Measurements from ENCODE around the gene EDARADD.

EDARADD gene

GRCh38 chr1:236394879-236395229 lies 768 bp downstream of the EDARADD start:
- peak; percentile 18 for DNase-seq (ENCODE audit: low read depth)

GRCh38 chr1:236395230-236395946 lies 1.3 kb downstream of the EDARADD start:
- DNase-seq (ENCODE audit: low read depth): peak; percentile 15

GRCh38 chr1:236395947-236396664 lies 2.0 kb downstream of the EDARADD start:
- no peak for DNase-seq (ENCODE audit: low read depth)

- no peak for DNase-seq (ENCODE audit: low read depth)
Observed at GRCh38 chr1:236396665-236397043, 2.6 kb downstream of the EDARADD start.

GRCh38 chr1:236397173-236397759 lies 3.2 kb downstream of the EDARADD start:
- no peak for DNase-seq (ENCODE audit: low read depth)

- DNase-seq (ENCODE audit: low read depth): no peak
Observed at GRCh38 chr1:236398538-236398937, 4.5 kb downstream of the EDARADD start.

- DNase-seq (ENCODE audit: low read depth): no peak
Observed at GRCh38 chr1:236400061-236400603, 6.0 kb downstream of the EDARADD start.

GRCh38 chr1:236401698-236402097 lies 7.6 kb downstream of the EDARADD start:
- DNase-seq (ENCODE audit: low read depth): no peak

GRCh38 chr1:236403905-236404696 lies 10.0 kb downstream of the EDARADD start:
- DNase-seq (ENCODE audit: low read depth): no peak

- no peak for DNase-seq (ENCODE audit: low read depth)
Observed at GRCh38 chr1:236407059-236407458, 13.0 kb downstream of the EDARADD start.

GRCh38 chr1:236413688-236414087 lies 19.6 kb downstream of the EDARADD start:
- no peak for DNase-seq (ENCODE audit: low read depth)

GRCh38 chr1:236416165-236416564 lies 22.1 kb downstream of the EDARADD start:
- no peak for DNase-seq (ENCODE audit: low read depth)

GRCh38 chr1:236417336-236417735 lies 23.2 kb downstream of the EDARADD start:
- no peak for DNase-seq (ENCODE audit: low read depth)

- DNase-seq (ENCODE audit: low read depth): no peak
Observed at GRCh38 chr1:236419502-236419901, 25.4 kb downstream of the EDARADD start.

- DNase-seq (ENCODE audit: low read depth): no peak
Observed at GRCh38 chr1:236421022-236421421, 26.9 kb downstream of the EDARADD start.

- no peak for DNase-seq (ENCODE audit: low read depth)
Observed at GRCh38 chr1:236421850-236422516, 27.9 kb downstream of the EDARADD start.

- DNase-seq (ENCODE audit: low read depth): no peak
Observed at GRCh38 chr1:236422517-236422876, 28.4 kb downstream of the EDARADD start.

- no peak for DNase-seq (ENCODE audit: low read depth)
Observed at GRCh38 chr1:236425031-236425663, 31.1 kb downstream of the EDARADD start.

GRCh38 chr1:236426215-236426614 lies 32.1 kb downstream of the EDARADD start:
- DNase-seq (ENCODE audit: low read depth): no peak

GRCh38 chr1:236429715-236430274 lies 35.7 kb downstream of the EDARADD start:
- DNase-seq (ENCODE audit: low read depth): no peak

GRCh38 chr1:236433819-236434315 lies 39.8 kb downstream of the EDARADD start:
- DNase-seq (ENCODE audit: low read depth): no peak
